Heart left ventricle (tissue), 13 donors: ENCODE results near the gene MB21D2.

Experiments used
- CTCF ChIP-seq, 12 donors: fragments of 200-600 bp; sonication (generic) in 4 of 12; IDR thresholded peaks; one replicate each; pipeline versions ENCODE4 v1.5.0 to v1.8.0; 2018 to 2022; ENCODE audit warnings: antibody characterized with exemption in 12 of 12, mild to moderate bottlenecking in 5 of 12
- POLR2A ChIP-seq, 2 donors: fragments of 450-650 bp; IDR thresholded peaks; one replicate each; pipeline ENCODE4 v1.6.1; 2017; ENCODE audit warnings: antibody characterized with exemption in 2 of 2, mild to moderate bottlenecking in 2 of 2, moderate library complexity in 2 of 2
- donor health status: ischemic (EF 13 %, LVEDD 7.1; RV severe dilation, severe dysfunction).
- donor health status: DM: no; HTN: yes; CAD: no.
- donor health status: DM: no; HTN: no; CAD: no.
- donor health status: ischemic (EF 25% LVEDD 6.9; RV normal size, moderate dysfunction).
- donor health status: ischemic (EF 25% LVEDD 5.7; RV mildly dilated, moderate dysfunction).
- donor health status: ischemic (EF 35%, LVEDD 5.7; RV mildly dilated, moderate dysfunction).
- donor health status: nonischemic (EF 11% LVEDD 7.7; RV severe dilation, severe dysfunction).
- donor health status: DM: yes; HTN: yes; CAD: no.
- donor health status: PGD.
- donor health status: ischemic (EF 29% LVEDD 5.4; RV normal size, mild dysfunction).
- donor health status: nonischemic (EF 23%, LVEDD 6.1; RV moderate dilation, normal function).

DNA sequence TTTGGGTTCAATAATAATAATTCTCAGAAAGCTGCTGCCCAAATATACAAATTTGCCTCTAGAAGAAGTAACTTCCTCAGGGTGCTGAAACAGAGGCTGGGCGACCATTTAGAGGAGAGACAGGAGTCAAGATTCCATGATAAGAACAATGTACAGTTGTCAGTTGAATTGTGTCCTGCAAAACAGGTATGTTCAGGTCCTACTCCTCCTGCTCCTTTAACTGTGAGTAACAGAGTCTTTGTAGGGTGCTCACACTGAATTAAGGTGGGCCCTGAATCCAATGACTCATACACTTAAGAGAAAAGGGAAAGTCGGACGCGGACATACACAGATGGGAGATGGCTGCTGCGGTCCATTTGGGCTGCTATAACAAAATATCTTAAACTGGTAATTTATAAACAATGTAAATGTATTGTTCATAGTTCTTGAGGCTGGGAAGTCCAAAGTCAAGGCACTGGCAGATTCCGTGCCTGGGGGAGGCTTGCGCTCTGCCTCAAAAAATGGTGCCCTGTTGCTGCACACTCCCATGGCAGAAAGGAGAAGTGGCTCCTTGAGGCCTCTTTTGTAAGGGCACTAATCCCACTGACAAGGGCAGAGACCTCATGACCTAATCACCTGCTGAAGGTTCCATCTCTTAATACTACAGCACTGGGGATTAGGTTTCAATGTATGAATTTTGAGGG lies 55.1 kb downstream of the MB21D2 start:
- TF ChIP-seq POLR2A (IDR thresholded peaks at IDR 0.05) (no peak), CTCF (IDR thresholded peaks at IDR 0.05) (no peak)
